Neuronal stem cell (in vitro differentiated cells): ENCODE measurements around the gene THAP8.

Source experiments
- DNase-seq: peaks from one replicate; pipeline ENCODE4 v3.0.0-alpha.2; 2013; ENCODE audit warnings: low spot score
- H2AFZ ChIP-seq: one replicate; pipeline ENCODE4 v1.6.1; 2013; ENCODE audit warnings: mild to moderate bottlenecking, low read length, inconsistent platforms
- H2AK5ac ChIP-seq: 2 replicates; pipeline ENCODE4 v1.6.1; 2013; ENCODE audit warnings: low read depth, mild to moderate bottlenecking, inconsistent platforms, low read length, moderate library complexity, mixed read lengths
- H2BK120ac ChIP-seq: 2 replicates; pipeline ENCODE4 v1.6.1; 2013; ENCODE audit warnings: low read depth, mild to moderate bottlenecking, inconsistent platforms, low read length, moderate library complexity, mixed read lengths
- H2BK12ac ChIP-seq: one replicate; pipeline ENCODE4 v1.6.1; 2013; ENCODE audit warnings: low read length, inconsistent platforms
- H2BK15ac ChIP-seq: 2 replicates; pipeline ENCODE4 v1.6.1; 2013; ENCODE audit warnings: mild to moderate bottlenecking, low read length, inconsistent platforms, mixed read lengths
- H2BK5ac ChIP-seq: one replicate; pipeline ENCODE4 v1.6.1; 2013; ENCODE audit warnings: inconsistent platforms, mild to moderate bottlenecking, low read length, moderate library complexity
- H3K14ac ChIP-seq: one replicate; pipeline ENCODE4 v1.6.1; 2013; ENCODE audit warnings: low read length, inconsistent platforms
- H3K18ac ChIP-seq: 2 replicates; pipeline ENCODE4 v1.6.1; 2013; ENCODE audit warnings: low read length, inconsistent platforms
- H3K23ac ChIP-seq: 2 replicates; pipeline ENCODE4 v1.6.1; 2013; ENCODE audit warnings: low read depth, mild to moderate bottlenecking, mixed read lengths, low read length, inconsistent platforms; ENCODE audit not compliant: poor library complexity
- H3K27ac ChIP-seq: replicated peaks from 3 replicates; pipeline ENCODE4 v1.5.1; 2013; ENCODE audit warnings: low read length, inconsistent platforms
- H3K27me3 ChIP-seq, 3 experiments: 2 replicates each; pipeline ENCODE4 v1.6.1; 2013; ENCODE audit warnings: low read length in 3 of 3, mild to moderate bottlenecking in 2 of 3, inconsistent platforms in 1 of 3, low read depth in 1 of 3, mixed read lengths in 1 of 3, moderate library complexity in 1 of 3; ENCODE audit not compliant: control insufficient read depth in 3 of 3, insufficient read depth in 3 of 3
- H3K36me3 ChIP-seq, 2 donors: replicated peaks in 1 of 2; 2 replicates each; pipeline ENCODE4 v1.6.1; 2013; ENCODE audit warnings: low read length in 2 of 2; ENCODE audit not compliant: control insufficient read depth in 2 of 2, insufficient read depth in 2 of 2
- H3K4ac ChIP-seq: 2 replicates; pipeline ENCODE4 v1.6.1; 2013; ENCODE audit warnings: inconsistent platforms, mild to moderate bottlenecking, low read length, moderate library complexity
- H3K4me1 ChIP-seq, 2 donors: 1 replicate in 1 of 2; 2 replicates in 1 of 2; pipeline ENCODE4 v1.6.1; 2013; ENCODE audit warnings: low read length in 2 of 2, low read depth in 1 of 2; ENCODE audit not compliant: control insufficient read depth in 2 of 2, insufficient read depth in 1 of 2
- H3K4me2 ChIP-seq: one replicate; pipeline ENCODE4 v1.6.1; 2013; ENCODE audit warnings: mild to moderate bottlenecking, low read length, inconsistent platforms; ENCODE audit not compliant: insufficient read depth, poor library complexity, severe bottlenecking
- H3K4me3 ChIP-seq, 2 donors: 2 replicates each; pipeline ENCODE4 v1.5.1; 2013; ENCODE audit warnings: low read length in 2 of 2, mild to moderate bottlenecking in 2 of 2, inconsistent platforms in 1 of 2, moderate library complexity in 1 of 2
- H3K79me1 ChIP-seq: one replicate; pipeline ENCODE4 v1.6.1; 2013; ENCODE audit warnings: low read depth, mild to moderate bottlenecking, inconsistent platforms, low read length, moderate library complexity
- H3K9ac ChIP-seq: one replicate; pipeline ENCODE4 v1.6.1; 2013; ENCODE audit warnings: mild to moderate bottlenecking, low read depth, low read length, inconsistent platforms; ENCODE audit not compliant: poor library complexity
- H3K9me3 ChIP-seq, 2 donors: replicated peaks in 1 of 2; 2 replicates each; pipeline versions ENCODE3 to v1.6.1; 2013; ENCODE audit warnings: low read length in 2 of 2, mild to moderate bottlenecking in 2 of 2, inconsistent platforms in 1 of 2, low read depth in 1 of 2, mixed read lengths in 1 of 2, moderate library complexity in 1 of 2; ENCODE audit not compliant: control insufficient read depth in 2 of 2, insufficient read depth in 1 of 2
- H4K8ac ChIP-seq: one replicate; pipeline ENCODE4 v1.6.1; 2013; ENCODE audit warnings: low read depth, mild to moderate bottlenecking, inconsistent platforms, low read length, moderate library complexity
- H4K91ac ChIP-seq: one replicate; pipeline ENCODE4 v1.6.1; 2013; ENCODE audit warnings: low read length, low read depth, mild to moderate bottlenecking, inconsistent platforms; ENCODE audit not compliant: poor library complexity
- WGBS, 2 donors: extraction: QIAGEN DNeasy Blood & Tissue Kit; methylation state at CpG; one replicate each; pipeline ENCODE4 v1.1.7; 2013; ENCODE audit warnings: missing lambda C conversion rate in 2 of 2, mixed read lengths in 1 of 2; ENCODE audit not compliant: insufficient read length in 2 of 2, insufficient replicate concordance in 1 of 2; ENCODE audit errors: extremely low coverage in 2 of 2; 5-methylcytosine and 5-hydroxymethylcytosine counted together

Gene THAP8

GRCh38 chr19:36060430-36060829 is 6.3 kb upstream of the THAP8 start:
- H3K4me3 ChIP-seq: no peak overlapping the region
- no peak overlapping the region for H4K91ac ChIP-seq
- H3K14ac ChIP-seq: no peak overlapping the region
- H3K4me1 ChIP-seq: peaks cover 6% of the 10 kb centered on the region in 2 donors
- no peak overlapping the region for H3K4ac ChIP-seq
- peak overlapping the region; percentile 49 for H4K8ac ChIP-seq
- H3K9me3 ChIP-seq: peaks cover 0 to 2% of the 10 kb centered on the region in 2 donors
- H3K9ac ChIP-seq: peak overlapping the region; percentile 65
- no peak overlapping the region for H3K18ac ChIP-seq
- WGBS, 2 donors: no CpG with 5 or more reads among the region's 4 CpGs
- no peak for DNase-seq
- H2BK120ac ChIP-seq: no peak overlapping the region
- no peak overlapping the region for H2AFZ ChIP-seq
- H2BK15ac ChIP-seq: no peak overlapping the region
- no peaks in the 10 kb centered on the region for H3K27me3 ChIP-seq
- no peak overlapping the region for H3K4me2 ChIP-seq
- no peak overlapping the region for H3K23ac ChIP-seq
- H3K36me3 ChIP-seq: peaks cover 37 to 73% of the 10 kb centered on the region in 2 donors
- no peak overlapping the region for H2AK5ac ChIP-seq
- H2BK5ac ChIP-seq: no peak overlapping the region
- H3K27ac ChIP-seq: no peak overlapping the region
- H3K79me1 ChIP-seq: peaks cover 3% of the 10 kb centered on the region
- H2BK12ac ChIP-seq: no peak overlapping the region

GRCh38 chr19:36059180-36059910 is 5.3 kb upstream of the THAP8 start:
- no peak for DNase-seq
- peaks cover 0 to 2% of the 10 kb centered on the region in 2 donors for H3K9me3 ChIP-seq
- no peak overlapping the region for H3K4me3 ChIP-seq

GRCh38 chr19:36058481-36059179 is 4.5 kb upstream of the THAP8 start:
- no peak overlapping the region for H3K27ac ChIP-seq

More at GRCh38 chr19:36059180-36059910, 5.3 kb upstream of the THAP8 start:
- no peak overlapping the region for H4K8ac ChIP-seq
- no peak overlapping the region for H3K4me2 ChIP-seq
- no peaks in the 10 kb centered on the region for H3K27me3 ChIP-seq
- no peak overlapping the region for H3K9ac ChIP-seq
- no peak overlapping the region for H2AK5ac ChIP-seq
- peaks cover 3% of the 10 kb centered on the region for H3K79me1 ChIP-seq
- H2BK120ac ChIP-seq: no peak overlapping the region
- peaks cover 32 to 66% of the 10 kb centered on the region in 2 donors for H3K36me3 ChIP-seq
- H2BK12ac ChIP-seq: no peak overlapping the region
- no peak overlapping the region for H3K4ac ChIP-seq
- H4K91ac ChIP-seq: no peak overlapping the region
- no peak overlapping the region for H2BK15ac ChIP-seq
- WGBS, 2 donors: no CpG with 5 or more reads among the region's 6 CpGs
- no peak overlapping the region for H3K18ac ChIP-seq
- no peak overlapping the region for H2BK5ac ChIP-seq
- no peak overlapping the region for H3K23ac ChIP-seq
- no peak overlapping the region for H2AFZ ChIP-seq
- no peak overlapping the region for H3K27ac ChIP-seq
- H3K4me1 ChIP-seq: peaks cover 6 to 8% of the 10 kb centered on the region in 2 donors
- H3K14ac ChIP-seq: no peak overlapping the region

More at GRCh38 chr19:36058481-36059179, 4.5 kb upstream of the THAP8 start:
- DNase-seq: no peak
- Histone ChIP-seq H3K18ac (no peak overlapping the region), H4K8ac (no peak overlapping the region), H3K4ac (no peak overlapping the region), H3K4me1 (peaks cover 7 to 8% of the 10 kb centered on the region in 2 donors), H3K4me2 (no peak overlapping the region), H2BK5ac (no peak overlapping the region), H3K23ac (no peak overlapping the region), H2BK12ac (no peak overlapping the region), H3K9me3 (peaks cover 0 to 2% of the 10 kb centered on the region in 2 donors), H3K9ac (no peak overlapping the region), H3K4me3 (no peak overlapping the region), H3K79me1 (peaks cover 3% of the 10 kb centered on the region), H3K27me3 (no peaks in the 10 kb centered on the region), H3K14ac (no peak overlapping the region), H2AK5ac (no peak overlapping the region), H2BK120ac (no peak overlapping the region), H2BK15ac (no peak overlapping the region), H3K36me3 (peaks cover 29 to 62% of the 10 kb centered on the region in 2 donors), H4K91ac (no peak overlapping the region), H2AFZ (no peak overlapping the region)
- no CpG with 5 or more reads among the region's 12 CpGs for WGBS, 2 donors
